ENCODE results near the gene ZNF280A.

DNA sequence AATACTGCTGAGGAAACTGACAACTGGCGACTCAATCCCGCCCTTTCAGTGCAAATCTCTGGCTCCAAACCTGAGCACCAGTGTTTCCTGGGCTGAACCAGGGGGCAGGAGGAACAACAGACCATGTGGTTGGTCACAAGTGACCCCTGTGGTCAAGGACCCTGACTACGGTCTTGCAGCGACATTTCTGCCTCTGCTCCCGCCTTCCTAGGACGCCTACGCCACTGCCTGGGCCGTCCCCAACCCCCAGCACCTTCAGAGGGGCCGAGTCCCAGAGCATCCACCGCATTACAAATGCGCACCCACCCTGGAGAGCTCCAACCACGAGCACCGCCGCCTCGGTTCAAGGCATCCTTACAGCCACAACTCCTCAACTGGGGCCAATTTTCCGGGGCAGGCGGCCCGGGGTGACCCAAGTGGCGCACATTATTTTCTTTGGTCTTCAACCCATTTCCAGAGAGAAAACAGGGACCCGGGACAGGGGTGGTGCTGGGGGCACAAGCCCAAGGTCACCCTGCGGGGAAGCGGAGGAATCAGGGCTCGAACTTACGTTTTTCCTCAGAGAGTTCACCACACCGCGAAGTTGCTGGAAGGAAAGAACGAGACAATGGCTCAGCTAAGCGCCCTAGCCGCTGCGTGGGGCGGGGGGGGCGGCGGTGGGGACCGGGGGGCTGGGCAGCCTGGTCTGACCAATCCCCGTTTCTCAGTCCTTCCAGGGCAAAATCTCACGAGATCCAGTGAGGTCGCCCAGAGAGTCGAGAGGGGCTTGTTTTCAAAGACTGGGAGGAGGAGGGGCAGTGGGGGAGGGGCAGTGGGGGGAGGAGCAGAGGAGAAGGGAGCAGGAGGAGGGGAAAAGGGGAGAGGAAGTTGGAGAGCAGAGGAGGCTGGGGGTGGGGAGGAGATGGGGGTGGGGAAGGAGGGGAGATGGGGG is 37.2 kb upstream of the ZNF280A start:
- TF ChIP-seq, protein P1, sequence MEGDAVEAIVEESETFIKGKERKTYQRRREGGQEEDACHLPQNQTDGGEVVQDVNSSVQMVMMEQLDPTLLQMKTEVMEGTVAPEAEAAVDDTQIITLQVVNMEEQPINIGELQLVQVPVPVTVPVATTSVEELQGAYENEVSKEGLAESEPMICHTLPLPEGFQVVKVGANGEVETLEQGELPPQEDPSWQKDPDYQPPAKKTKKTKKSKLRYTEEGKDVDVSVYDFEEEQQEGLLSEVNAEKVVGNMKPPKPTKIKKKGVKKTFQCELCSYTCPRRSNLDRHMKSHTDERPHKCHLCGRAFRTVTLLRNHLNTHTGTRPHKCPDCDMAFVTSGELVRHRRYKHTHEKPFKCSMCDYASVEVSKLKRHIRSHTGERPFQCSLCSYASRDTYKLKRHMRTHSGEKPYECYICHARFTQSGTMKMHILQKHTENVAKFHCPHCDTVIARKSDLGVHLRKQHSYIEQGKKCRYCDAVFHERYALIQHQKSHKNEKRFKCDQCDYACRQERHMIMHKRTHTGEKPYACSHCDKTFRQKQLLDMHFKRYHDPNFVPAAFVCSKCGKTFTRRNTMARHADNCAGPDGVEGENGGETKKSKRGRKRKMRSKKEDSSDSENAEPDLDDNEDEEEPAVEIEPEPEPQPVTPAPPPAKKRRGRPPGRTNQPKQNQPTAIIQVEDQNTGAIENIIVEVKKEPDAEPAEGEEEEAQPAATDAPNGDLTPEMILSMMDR (IDR thresholded peaks at IDR 0.05), result no peak
- TF ChIP-seq POLR2A (IDR thresholded peaks at IDR 0.05), result no peak
